ENCODE data around the gene TMEM106C.
A peak's percentile ranks its signal among the peaks of the same experiment; 100 is the strongest.

The TMEM106C gene, protein sequence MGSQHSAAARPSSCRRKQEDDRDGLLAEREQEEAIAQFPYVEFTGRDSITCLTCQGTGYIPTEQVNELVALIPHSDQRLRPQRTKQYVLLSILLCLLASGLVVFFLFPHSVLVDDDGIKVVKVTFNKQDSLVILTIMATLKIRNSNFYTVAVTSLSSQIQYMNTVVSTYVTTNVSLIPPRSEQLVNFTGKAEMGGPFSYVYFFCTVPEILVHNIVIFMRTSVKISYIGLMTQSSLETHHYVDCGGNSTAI

GRCh38 chr12:47963340-47964040 is at the start of gene TMEM106C:
Gene TMEM106C, plus strand, starts transcription at chr12:47963596. Its CDS starts 641 bp downstream, at chr12:47964237.
- peak; percentile 81 to 84 for DNase-seq (ENCODE audit: low read depth in 2 of 2)

GRCh38 chr12:47920913-47921312 is 42.5 kb upstream of the TMEM106C start:
- DNase-seq (ENCODE audit: low read depth in 2 of 2) = no peak

DNA sequence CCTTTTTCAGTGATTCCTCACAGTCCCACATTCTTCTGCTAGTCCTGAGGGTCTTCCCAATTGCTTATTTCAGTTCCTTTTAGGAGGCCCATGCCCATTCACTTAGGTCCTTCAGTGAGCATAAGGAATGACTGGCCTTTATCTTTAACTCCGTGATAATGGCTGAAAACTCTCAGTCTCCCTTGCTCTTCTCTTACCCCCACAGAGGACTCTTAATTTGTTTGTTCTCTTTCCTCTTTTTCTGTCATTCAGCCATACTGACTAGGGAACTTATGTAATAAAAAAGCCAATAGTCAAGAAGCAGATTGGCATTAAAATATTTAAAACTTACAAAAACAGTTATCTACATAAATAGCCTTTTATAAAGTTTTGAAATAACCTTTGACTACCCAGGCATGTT is 41.5 kb upstream of the TMEM106C start:
- no peak for DNase-seq (ENCODE audit: low read depth in 2 of 2)

DNA sequence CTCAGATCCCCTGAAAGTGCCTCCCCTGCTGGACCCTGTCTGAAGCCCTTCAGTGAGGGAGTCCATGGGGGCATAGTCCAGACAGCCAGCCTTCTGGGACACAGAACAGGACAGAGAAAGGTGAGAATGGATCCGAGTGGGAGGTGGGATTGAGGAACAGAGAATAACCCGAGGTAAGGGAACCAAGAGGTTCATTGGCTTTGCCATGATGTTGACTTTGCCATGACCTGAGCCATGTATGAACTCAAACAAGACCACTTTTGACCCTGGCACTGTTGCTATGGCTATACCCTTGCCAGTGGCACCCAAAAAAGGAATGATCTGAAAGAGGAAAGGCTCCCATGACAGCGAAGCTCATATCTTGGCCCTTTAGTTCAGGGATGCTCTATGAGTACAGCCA is 36.0 kb upstream of the TMEM106C start:
- DNase-seq (ENCODE audit: low read depth in 2 of 2) = no peak

GRCh38 chr12:47930634-47931033 is 32.8 kb upstream of the TMEM106C start:
- no peak for DNase-seq (ENCODE audit: low read depth in 2 of 2)

GRCh38 chr12:47931187-47931586 is 32.2 kb upstream of the TMEM106C start:
- DNase-seq (ENCODE audit: low read depth in 2 of 2) = no peak

- DNase-seq (ENCODE audit: low read depth in 2 of 2) = no peak
Observed at GRCh38 chr12:47935184-47935583, 28.2 kb upstream of the TMEM106C start.

DNA sequence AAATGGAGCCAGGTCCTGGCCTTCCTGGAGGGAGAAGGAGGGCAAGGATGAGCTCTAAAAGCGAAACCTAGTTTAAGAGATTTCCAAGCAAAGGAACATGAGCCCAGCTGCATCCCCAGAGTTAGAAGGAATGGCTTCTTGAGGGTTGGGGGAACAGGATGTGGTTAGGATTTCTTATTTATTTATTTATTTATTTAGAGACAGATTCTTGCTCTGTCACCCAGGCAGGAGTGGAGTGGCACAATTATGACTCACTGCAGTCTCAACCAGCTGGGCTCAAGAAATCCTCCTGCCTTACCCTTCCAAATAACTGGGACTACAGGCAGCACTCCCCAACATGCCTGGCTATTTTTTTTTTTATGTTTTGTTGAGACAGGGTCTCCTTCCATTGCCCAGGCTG is 25.3 kb upstream of the TMEM106C start:
- DNase-seq (ENCODE audit: low read depth in 2 of 2) = no peak

- no peak for DNase-seq (ENCODE audit: low read depth in 2 of 2)
Observed at GRCh38 chr12:47938594-47938993, 24.8 kb upstream of the TMEM106C start.

GRCh38 chr12:47939009-47939601 is 24.3 kb upstream of the TMEM106C start:
- DNase-seq (ENCODE audit: low read depth in 2 of 2) = no peak

DNA sequence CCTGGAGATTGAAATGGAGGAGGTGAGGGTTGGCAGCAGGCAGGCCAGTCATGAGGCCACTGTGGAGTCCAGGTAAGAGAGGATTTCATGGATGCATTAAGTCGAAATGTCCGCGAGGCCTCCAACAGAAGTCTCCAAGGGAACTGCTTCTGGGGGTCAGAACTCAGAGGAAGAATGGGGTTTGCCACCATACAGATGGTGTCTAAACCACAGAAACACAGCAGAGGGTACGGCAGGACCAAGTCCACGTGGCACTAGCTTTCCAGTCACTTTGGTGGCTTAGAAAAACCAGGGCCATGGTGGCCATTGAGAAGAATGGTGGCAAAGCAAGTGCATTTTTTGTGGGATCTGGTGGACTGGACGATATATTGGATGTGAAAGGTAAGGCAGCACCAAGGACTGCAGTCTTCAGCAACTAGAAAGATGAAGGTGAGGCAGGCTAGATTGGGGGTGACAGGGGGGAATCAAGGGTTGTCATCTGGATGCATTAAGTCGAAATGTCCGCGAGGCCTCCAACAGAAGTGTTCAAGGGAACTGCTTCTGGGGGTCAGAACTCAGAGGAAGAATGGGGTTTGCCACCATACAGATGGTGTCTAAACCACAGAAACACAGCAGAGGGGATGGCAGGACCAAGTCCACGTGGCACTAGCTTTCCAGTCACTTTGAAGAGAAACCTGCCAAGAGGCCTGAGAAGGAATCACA is 22.5 kb upstream of the TMEM106C start:
- no peak for DNase-seq (ENCODE audit: low read depth in 2 of 2)

GRCh38 chr12:47941475-47941780 is 22.0 kb upstream of the TMEM106C start:
- no peak for DNase-seq (ENCODE audit: low read depth in 2 of 2)

GRCh38 chr12:47941871-47942613 is 21.4 kb upstream of the TMEM106C start:
- peak in 1 of 2 donors; percentile 26 for DNase-seq (ENCODE audit: low read depth in 2 of 2)

GRCh38 chr12:47942614-47943225 is 20.7 kb upstream of the TMEM106C start:
- no peak for DNase-seq (ENCODE audit: low read depth in 2 of 2)

GRCh38 chr12:47943623-47944340 is 19.6 kb upstream of the TMEM106C start:
- DNase-seq (ENCODE audit: low read depth in 2 of 2) = no peak

GRCh38 chr12:47944685-47945340 is 18.6 kb upstream of the TMEM106C start:
- DNase-seq (ENCODE audit: low read depth in 2 of 2) = no peak

DNA sequence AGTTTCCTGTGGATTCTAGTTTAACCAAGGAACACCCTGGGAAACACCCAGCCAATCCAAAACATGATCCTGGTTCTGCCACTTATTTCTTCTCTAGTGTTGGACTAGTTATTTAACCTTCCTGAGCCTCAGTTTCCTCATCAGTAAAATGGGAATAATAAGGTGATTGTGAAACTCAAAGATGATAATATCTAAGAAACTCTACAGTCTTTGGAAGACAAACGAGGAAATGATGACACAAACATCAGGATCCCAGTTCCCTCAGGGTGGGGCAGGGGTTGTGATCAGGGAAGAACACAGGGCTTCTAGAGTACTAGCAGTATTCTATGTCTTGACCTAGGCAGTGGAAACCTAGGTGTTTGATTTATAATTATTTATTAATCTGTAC is 18.1 kb upstream of the TMEM106C start:
- DNase-seq (ENCODE audit: low read depth in 2 of 2) = no peak

DNA sequence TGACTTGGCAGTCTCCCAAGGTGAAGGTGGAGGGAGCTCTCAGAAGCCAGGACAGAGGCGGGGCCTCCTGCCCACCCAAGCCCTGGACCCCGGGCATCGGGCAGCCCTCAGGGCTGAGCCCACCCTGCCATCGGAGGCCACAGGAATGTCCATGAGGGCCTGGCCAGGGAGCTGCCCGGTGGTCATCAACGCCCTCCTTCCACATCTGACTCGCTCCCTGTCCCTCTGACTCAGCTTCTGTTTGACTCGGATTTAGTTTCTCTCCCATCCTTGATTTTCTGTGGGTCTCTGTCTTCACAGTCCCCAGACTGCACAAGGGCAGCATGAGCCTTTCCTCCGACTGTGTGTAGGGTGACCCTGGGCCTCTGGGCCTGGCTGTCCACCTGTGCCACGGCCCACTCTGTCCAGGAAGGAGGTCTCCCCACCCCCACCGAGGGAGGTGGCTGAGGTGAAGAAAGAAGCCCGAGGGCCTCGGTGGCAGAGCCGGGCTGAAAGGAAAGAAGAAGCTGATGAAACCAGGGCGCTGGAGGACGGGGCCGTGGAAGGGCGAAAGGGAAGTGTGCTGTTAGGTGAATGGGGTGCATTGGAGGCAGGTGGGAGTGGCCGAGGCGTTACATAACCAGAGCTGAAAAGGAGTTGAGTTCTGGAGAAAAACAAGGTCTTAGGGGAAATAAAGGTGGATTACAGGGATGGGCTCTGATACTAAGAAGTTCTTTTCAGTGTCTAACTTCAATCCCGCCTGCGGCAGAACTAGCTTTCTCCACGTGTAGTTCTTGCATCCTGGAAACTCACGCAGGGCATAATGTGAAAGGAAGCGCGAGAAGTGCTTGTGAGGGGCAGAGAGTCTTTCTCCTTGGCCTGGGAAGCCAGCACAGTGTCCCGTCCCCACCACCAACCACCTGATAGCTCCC is 16.7 kb upstream of the TMEM106C start:
- no peak for DNase-seq (ENCODE audit: low read depth in 2 of 2)

- no peak for DNase-seq (ENCODE audit: low read depth in 2 of 2)
Observed at GRCh38 chr12:47947341-47947740, 16.1 kb upstream of the TMEM106C start.
